Measurements from ENCODE around the gene MAGOHB. TPM values are rescaled to one million over a fixed set of nuclear protein-coding genes. Genes with fewer than 3 reads are reported as not detected.

The MAGOHB gene
- total and polyA plus RNA-seq, 2 of the 4 experiments (the other 2 are of a cell fraction), result 6.3 to 20.3 TPM

DNA sequence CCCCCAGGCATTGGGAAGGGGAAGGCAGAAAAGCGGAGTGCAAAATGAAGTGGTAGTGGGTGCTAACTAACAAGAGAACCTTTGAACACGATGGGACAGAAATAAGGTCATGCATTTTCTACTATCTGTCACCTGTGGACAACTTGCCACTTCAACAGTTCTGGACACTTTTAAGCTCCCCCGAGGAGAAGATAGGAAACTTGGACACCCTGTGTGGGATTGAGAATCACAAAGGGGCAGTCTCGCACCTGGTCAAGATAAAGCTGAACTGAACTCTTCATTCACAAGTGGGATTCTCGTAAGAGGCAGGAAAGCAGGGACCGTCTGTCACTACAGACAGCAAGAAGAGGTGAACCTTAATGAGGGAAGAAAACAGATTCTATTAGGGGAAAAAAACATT is 56.1 kb downstream of the MAGOHB start:
- no TSS peak for BruUV-seq (replicated peaks)
- Histone ChIP-seq H2AK5ac (ENCODE audit: low read depth, low read length) (no peak overlapping the region), H3K9me1 (ENCODE audit: insufficient read depth, low read length) (no peaks in the 10 kb centered on the region), H2BK5ac (ENCODE audit: low read depth, low read length, poor library complexity, severe bottlenecking) (no peak overlapping the region), H3K4me1 (ENCODE audit: control insufficient read depth, insufficient read depth, low read length) (no peaks in the 10 kb centered on the region), H3K79me1 (ENCODE audit: low read depth in 1 of 2, low read length in 2 of 2) (no peaks in the 10 kb centered on the region), H4K8ac (ENCODE audit: low read depth in 2 of 2, low read length in 2 of 2) (no peak overlapping the region), H3K4ac (ENCODE audit: low read depth, low read length) (no peak overlapping the region), H3K4me2 (ENCODE audit: low read depth, low read length) (no peak overlapping the region), H3K56ac (ENCODE audit: extremely low read depth, insufficient read depth, low read length) (no peak overlapping the region), H4K5ac (ENCODE audit: low read depth, low read length) (no peak overlapping the region), H4K20me1 (ENCODE audit: insufficient read depth, low read length) (no peaks in the 10 kb centered on the region), H3K9ac (ENCODE audit: low read depth, low read length) (no peak overlapping the region), H2BK15ac (ENCODE audit: low read depth, low read length) (no peak overlapping the region), H2AFZ (replicated peaks; ENCODE audit: low read length, poor library complexity) (no peak overlapping the region), H2BK120ac (ENCODE audit: low read depth, low read length) (no peak overlapping the region), H2AK9ac (replicated peaks; ENCODE audit: low read depth, low read length, poor library complexity) (no peak overlapping the region), H3K27ac (ENCODE audit: insufficient read depth, low read length) (no peak overlapping the region), H3K9me3 (ENCODE audit: control insufficient read depth, insufficient read depth, low read length) (no peaks in the 10 kb centered on the region), H3K14ac (replicated peaks; ENCODE audit: low read depth, low read length) (no peak overlapping the region), H3K23ac (ENCODE audit: low read depth, low read length) (no peak overlapping the region), H2BK20ac (ENCODE audit: low read depth, low read length) (no peak overlapping the region), H3K4me3 (ENCODE audit: insufficient read depth, low read depth, low read length) (no peak overlapping the region), H4K91ac (ENCODE audit: insufficient read depth, low read depth, low read length) (no peak overlapping the region), H3K18ac (ENCODE audit: low read depth, low read length) (no peak overlapping the region), H3K27me3 (ENCODE audit: control insufficient read depth, insufficient read depth, low read length) (peaks cover 20% of the 10 kb centered on the region), H3K36me3 (ENCODE audit: control insufficient read depth, insufficient read depth, low read length) (no peaks in the 10 kb centered on the region)
- ChIA-PET POLR2A (ENCODE audit: unreplicated experiment) (no interaction called here), CTCF (no interaction called here)
- intact Hi-C loops (cut with micrococcal nuclease) (loop anchor here (2.0 kb wide), 1 partner anchor 525 kb away; no protein-coding TSS in a partner anchor), dilution Hi-C loops (cut with HindIII; ENCODE audit: low sequenced_read_pairs, unreplicated experiment) (no loop called here), in situ Hi-C loops (cut with MboI; ENCODE audit: low sequenced_read_pairs) (loop anchor here (10.0 kb wide), 1 partner anchor 233 kb away; no protein-coding TSS in a partner anchor)
- ATAC-seq (ENCODE audit: low read depth), result no peak
- no CpG with 5 or more reads among the region's 6 CpGs for WGBS, 2 experiments (ENCODE audit: extremely low coverage in 2 of 2, insufficient read length in 1 of 2)
- DNase-seq, result no peak
- TF ChIP-seq RCOR1 (IDR thresholded peaks at IDR 0.05; ENCODE audit: insufficient replicate concordance, low read length) (no peak), BHLHE40 (IDR thresholded peaks at IDR 0.05; ENCODE audit: low read depth, low read length) (no peak), MXI1 (IDR thresholded peaks at IDR 0.05; ENCODE audit: borderline replicate concordance, low read depth, low read length) (no peak), CEBPB (IDR thresholded peaks at IDR 0.05; ENCODE audit: low read depth, low read length) (no peak), NFE2L2 (IDR thresholded peaks at IDR 0.05; ENCODE audit: low read depth, low read length) (no peak), ELK1 (IDR thresholded peaks at IDR 0.05; ENCODE audit: borderline replicate concordance, low read depth, low read length) (no peak), MAZ (IDR thresholded peaks at IDR 0.05; ENCODE audit: borderline replicate concordance, low read depth, low read length) (no peak), MAFK (IDR thresholded peaks at IDR 0.05; ENCODE audit: low read depth, low read length) (no peak), SMC3 (IDR thresholded peaks at IDR 0.05; ENCODE audit: low read depth, low read length) (no peak), FOS (IDR thresholded peaks at IDR 0.05; ENCODE audit: low read depth, low read length) (no peak), USF2 (IDR thresholded peaks at IDR 0.05; ENCODE audit: low read depth, low read length) (no peak)
- TF ChIP-seq, protein P1, sequence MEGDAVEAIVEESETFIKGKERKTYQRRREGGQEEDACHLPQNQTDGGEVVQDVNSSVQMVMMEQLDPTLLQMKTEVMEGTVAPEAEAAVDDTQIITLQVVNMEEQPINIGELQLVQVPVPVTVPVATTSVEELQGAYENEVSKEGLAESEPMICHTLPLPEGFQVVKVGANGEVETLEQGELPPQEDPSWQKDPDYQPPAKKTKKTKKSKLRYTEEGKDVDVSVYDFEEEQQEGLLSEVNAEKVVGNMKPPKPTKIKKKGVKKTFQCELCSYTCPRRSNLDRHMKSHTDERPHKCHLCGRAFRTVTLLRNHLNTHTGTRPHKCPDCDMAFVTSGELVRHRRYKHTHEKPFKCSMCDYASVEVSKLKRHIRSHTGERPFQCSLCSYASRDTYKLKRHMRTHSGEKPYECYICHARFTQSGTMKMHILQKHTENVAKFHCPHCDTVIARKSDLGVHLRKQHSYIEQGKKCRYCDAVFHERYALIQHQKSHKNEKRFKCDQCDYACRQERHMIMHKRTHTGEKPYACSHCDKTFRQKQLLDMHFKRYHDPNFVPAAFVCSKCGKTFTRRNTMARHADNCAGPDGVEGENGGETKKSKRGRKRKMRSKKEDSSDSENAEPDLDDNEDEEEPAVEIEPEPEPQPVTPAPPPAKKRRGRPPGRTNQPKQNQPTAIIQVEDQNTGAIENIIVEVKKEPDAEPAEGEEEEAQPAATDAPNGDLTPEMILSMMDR (conservative IDR thresholded peaks at IDR 0.05; ENCODE audit: low read depth, low read length), result no peak
